Astrocyte (in vitro differentiated cells and primary cell): ENCODE measurements around the gene OR6B3.

Source experiments
- CTCF ChIP-seq: IDR thresholded peaks from 2 replicates; pipeline ENCODE4 v1.5.1; 2011; ENCODE audit warnings: low read depth, mild to moderate bottlenecking, inconsistent platforms, low read length, moderate library complexity; ENCODE audit not compliant: insufficient read depth
- EZH2 ChIP-seq: IDR thresholded peaks from 2 replicates; pipeline ENCODE4 v1.6.1; 2012; ENCODE audit warnings: mild to moderate bottlenecking, low read length, inconsistent platforms; ENCODE audit not compliant: insufficient read depth

GRCh38 chr2:240000671-240001070 is 52.6 kb downstream of the OR6B3 start:
- TF ChIP-seq CTCF (no peak), EZH2 (no peak)
